HG03060 (cell line): ENCODE results near the gene CTNND2.

Experiments
- ATAC-seq: cut with Tn5 transposase; IDR thresholded peaks from one replicate; pipeline ENCODE4 v1.9.1; 2021; ENCODE audit warnings: low read depth, moderate number of reproducible peaks; ENCODE audit not compliant: unreplicated experiment

CTNND2 gene

DNA sequence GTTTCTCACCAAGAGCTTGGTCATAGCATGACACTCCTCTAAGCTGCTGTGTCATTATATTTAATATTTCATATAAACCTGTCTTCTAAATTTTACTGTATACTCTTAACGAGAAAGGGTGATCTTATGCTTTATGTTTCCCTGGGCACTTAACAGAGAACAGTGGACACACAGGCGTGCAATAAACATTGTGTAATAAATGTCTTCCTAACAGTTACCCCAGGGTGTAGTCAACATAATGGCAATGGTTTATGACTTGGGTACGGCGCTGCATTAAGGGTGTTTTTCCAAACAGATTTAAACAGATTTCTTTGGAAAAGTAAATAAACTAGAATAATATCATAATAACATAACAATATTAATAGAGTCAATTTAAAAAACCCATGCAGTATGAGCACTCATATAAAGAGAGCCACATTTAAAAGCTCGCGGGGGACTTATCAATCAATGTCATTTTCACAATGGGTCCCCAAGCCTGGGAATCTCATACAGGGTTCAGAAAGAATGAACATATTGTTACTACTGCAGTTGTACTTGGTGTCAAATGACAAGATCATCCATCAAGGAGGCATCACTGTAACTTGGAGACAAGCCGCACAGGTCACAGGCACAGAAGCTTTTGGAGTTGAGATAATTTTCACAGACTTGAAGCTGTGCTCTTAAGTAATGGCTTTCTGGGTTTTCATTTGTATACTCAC lies 376.4 kb downstream of the CTNND2 start:
- ATAC-seq: no peak

DNA sequence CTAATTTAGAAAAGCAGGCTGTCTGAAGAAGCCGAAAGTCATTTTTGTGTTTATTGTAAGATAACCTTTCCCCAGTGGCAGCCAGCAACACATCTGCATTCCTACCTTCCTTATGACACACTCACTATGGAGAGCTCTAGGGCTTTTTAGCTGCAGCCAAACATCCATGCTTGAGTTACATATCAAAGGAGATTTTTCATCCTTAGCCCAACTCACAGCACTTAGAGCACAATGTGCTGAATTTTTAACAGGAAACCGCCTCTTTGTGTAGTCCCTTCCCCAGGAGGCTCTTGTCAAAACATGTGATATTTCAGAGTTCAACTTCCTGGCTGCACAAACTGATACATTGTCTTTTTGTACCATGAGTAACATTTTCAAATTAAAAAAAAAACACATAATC lies 379.2 kb downstream of the CTNND2 start:
- no peak for ATAC-seq

DNA sequence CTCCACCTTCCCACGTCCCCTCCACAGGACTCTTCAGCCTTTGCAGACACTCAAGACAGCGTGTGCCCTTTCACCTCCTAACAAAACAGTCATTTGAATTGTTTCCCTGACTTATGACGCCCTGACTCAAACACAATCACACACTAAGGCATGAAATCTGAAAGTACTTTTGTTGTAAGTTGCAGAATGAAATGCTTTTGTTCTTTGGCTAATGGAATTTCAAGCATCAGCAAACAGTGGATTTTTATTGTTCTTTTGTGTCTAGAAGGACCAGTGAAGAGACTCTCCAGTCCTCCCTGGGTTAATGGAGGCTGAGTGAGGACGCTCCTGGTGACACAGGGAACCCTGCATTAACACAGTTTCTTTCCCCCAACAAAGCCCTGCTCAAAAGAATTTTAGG lies 380.1 kb downstream of the CTNND2 start:
- no peak for ATAC-seq

DNA sequence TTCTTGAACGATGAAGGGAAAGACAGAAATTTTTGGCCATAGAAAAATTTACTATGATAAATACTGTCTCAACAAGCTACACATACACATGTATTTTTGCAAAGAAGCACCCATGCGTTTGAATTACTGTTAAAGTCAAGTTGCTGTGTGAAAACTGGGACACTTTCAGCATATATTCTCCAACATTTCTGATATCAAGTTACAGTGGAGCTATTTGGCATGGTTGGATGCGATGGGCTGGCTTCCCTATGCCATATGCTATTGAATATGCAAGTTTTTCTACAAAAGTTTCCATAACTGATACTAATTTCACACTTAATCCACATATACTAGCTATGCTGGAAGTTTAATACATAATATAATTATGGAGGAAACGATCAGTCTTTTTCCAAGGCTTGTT lies 381.4 kb downstream of the CTNND2 start:
- no peak for ATAC-seq

DNA sequence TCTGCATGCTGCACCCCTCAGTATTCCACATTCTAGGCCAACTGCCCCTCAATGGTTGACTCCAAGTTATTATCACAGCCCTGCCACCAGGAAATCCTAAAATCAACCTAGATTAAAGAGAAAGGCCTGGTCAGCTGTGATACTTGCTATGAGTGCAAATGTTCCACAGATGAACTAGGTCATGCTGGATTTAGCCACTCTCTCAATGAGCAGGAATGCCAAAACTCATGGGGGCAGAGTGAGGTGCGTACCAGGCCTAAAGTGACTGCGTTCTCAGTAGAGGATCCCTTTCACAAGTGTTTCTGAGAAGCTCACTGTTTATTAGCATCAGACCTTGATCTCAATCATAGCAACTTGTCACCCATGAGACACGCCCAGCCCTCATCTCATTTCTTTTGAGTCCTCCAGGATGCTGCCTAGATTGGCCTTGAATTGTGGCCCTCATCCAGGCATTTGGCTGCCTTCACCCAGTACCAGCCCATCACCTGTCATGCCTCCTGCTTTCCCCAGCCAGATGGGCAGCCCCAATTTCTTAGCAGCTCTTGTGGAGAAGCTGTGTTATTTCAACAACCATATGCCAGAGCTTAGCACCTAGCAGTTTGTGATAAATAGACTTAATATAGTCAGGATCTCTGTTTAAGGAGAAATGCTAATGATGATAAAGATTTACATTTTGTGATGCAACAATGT lies 383.9 kb downstream of the CTNND2 start:
- ATAC-seq: no peak

DNA sequence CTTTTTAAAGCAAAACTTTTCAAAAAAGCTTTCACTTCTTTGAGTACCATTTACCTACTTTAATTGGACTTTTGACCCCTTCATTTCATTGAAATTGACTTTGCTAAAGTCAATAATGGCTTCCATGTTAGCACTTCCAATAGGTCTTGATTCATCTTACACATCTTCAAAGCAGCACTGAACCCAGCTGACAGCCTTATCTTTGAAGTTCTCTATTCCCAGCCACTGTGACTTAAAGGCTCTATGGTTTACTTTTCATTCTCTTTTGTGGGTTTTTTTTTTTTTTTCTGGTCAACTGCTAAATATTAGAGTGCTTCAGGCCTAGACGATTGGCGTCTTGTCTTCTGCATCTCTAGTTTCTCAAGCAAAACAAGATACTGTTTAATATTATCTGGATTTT lies 385.0 kb downstream of the CTNND2 start:
- ATAC-seq: no peak

DNA sequence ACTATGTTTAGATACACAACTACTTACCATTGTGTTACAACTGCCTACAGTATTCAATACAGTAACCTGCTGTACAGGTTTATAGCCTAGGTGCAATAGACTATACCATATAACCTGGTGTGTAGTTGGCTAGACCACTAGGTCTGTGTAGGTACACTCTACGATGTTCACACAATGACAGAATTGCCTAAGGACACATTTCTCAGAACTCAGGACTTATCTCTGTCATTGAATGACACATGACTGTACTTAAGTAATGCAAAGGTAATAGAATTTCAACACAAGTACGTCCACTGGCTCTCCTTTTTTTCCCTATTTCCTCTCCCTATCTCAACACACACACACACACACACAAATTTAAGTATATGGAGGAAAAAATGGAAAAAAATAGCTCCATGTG lies 385.6 kb downstream of the CTNND2 start:
- no peak for ATAC-seq

DNA sequence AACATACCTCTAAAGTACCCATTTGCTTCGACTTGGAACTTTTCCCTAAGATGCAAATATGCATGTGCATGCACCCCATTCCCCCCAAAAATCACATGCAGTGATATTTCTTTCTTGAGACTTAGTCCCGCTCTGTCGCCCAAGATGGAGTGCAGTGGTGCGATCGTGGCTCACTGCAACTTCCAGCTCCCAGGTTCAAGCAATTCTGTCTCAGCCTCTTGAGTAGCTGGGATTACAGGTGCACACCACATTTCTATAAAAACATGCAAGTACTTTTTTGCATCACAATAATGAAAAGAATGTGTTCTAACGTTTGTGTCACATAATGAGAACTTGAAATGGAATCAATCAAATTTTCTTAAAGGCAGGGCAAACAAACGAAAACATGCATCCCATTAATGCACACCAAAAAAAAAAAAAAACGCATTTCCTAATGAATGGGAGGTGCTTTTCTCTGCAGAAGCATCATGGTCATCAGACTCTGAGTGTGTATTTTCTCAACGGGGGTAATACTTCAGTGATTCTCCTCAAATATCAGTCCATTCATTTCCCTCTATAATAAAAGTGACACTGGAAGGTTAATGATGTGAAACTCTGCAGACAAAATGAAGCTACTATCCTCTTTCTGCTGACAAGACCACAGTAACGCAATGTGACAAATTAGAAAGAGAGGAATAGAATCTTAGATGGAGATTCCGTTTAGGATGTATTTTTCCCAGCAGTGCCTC lies 389.4 kb downstream of the CTNND2 start:
- no peak for ATAC-seq

DNA sequence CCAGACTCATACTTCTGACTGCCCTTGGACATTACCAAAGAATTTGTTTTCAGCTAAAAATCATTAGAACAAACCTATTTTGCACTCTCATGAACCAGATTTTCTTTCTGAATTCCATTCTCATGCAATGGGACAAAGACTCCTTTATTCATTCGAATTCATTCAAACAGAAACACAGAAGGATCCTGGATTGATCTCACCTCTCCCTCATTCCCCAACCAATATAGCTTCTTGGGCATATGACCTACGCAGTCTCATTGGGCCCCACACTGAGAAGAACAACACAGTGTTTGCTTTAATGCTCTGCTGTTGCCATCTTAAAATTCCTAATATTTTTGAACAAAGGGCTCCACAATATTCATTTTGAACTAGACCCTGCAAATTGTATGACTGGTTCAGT lies 392.4 kb downstream of the CTNND2 start:
- no peak for ATAC-seq

DNA sequence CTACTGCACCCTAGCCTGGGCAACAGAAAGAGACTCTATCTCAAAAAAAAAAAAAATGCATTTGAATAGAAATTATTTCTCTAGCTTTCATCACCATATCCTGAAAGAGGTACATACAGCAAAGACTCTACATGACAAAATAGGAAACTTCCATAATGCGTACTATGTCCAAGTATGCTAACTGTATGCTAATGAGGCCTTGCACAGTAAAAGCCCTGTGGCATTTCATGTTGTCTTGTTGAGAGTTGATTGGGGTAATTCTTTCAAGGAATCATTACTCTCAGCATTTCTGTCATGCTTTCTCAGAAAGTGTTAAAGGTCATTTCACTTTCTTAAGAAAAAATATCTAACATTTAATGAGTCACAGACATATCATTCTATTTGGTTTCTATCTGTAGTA lies 393.4 kb downstream of the CTNND2 start:
- no peak for ATAC-seq

DNA sequence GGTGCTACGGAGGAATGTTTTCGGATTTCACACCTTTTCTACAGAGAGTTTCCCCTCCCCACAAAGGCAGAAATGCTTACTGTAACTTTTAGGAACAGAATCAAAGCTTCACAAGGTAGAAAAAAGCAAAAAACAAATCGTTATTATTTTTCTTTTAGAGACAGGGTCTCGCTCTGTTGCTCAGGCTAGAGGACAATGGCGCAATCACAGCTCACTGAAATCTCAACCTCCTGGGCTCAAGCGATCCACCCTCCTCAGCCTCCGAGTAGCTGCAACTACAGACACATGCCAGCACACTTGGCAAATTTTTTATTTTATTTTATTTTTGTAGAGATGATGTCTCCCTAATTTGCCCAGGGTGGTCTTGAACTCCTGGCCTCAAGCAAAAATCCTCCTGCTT lies 394.5 kb downstream of the CTNND2 start:
- no peak for ATAC-seq

DNA sequence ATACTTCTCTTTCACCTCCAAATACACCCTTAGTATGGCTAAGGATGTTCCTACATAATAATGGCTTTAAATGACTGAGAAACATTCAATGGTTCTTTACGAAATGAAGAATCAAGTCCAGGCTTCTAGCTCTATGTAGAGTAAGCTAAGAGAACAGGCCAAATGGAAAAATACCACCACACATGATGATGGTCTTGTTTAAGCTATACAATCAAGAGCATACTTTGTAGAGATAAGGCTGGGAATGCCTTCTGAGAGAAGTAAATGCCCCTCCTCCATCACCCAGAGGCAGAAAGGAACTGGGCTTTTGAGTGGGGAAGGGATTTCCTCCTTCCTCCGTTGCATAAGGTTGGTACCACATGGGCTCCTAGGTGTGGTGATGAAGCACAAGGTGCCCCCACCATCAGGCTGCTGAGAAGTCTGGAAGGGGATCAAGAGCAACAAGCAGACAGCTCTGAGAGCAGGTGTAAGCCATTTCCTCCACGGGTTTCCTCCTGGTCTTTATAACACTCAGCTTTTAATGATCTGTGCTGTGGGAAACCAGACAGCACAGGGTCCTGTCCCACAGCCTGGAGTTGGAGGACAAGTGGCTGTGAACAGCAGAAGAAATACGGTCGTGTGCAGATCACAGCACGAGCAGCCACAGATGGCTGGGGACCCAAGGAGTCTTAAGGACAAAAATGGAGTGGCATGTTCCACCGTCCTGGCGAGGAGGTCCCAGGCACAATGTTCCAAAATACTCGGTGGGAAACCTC lies 396.9 kb downstream of the CTNND2 start:
- ATAC-seq: no peak

DNA sequence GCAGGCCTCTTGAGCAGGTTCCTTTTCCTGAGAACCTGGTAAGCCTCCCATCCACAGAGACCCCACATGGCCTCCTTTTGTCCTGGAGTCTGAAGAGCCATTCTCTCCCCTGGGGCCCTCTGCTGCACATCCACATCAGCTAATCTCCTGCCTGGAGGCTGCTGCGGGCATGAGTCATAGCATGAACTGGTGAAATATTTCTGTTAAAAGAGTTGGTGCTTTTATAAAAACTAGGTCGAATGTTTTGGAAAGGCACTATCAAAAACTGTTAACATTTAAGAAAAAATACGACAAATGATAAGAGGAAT lies 399.4 kb downstream of the CTNND2 start:
- ATAC-seq: no peak

DNA sequence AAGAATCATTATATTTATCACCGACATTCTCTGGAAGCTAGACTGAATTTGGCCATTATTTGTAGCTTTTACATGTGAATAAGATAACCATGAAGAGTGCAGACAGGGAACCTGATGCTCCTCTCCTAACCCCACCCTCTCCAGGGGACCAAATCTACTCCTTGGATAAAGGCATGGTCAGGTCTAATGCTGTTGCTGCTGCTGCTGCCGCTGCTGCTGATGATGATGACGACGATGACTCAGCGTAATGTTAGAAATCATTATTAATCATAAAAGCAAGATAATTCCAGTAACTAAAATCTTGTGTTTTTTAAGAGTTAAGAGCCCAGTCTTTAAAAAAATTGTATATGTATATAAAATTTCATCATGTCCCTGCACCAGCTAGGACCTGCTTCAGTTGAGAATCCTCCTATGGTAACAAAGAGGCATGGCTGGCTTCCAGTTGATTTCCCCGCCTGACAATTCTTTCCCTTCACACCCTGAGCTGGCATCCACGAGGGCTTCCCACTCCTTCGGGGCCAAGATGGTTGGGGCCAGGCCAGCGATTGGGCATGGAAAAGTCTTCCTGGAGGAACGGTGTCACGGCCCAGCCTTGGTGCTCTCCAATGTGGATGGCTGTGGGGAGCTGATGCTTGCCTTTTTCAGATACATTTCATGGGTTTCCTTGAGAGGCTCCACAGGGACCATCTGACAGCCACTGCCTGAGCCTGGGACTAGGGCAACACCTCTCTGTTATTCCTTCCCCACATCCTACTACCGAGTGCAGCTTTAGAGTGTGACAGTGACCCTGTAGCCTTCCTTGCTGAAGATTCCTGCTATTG lies 400.0 kb downstream of the CTNND2 start:
- no peak for ATAC-seq

DNA sequence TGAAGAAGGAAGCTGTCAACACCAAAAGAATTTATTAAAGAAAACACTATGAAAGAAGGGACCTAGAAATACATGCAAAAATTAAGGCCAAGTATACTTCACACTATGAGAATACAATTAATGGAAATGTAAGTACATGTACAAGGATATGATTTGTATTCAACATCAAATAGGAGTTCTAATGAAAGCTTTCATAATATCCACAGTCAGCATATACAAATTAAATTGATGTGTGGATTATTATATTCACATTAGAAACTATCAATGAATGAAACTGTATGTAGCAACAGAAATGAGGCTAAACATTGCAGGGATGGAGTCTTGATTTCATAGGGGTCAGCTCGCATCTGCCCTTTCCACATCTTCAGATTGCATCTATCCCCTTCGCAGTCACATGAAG lies 401.5 kb downstream of the CTNND2 start:
- ATAC-seq: no peak

DNA sequence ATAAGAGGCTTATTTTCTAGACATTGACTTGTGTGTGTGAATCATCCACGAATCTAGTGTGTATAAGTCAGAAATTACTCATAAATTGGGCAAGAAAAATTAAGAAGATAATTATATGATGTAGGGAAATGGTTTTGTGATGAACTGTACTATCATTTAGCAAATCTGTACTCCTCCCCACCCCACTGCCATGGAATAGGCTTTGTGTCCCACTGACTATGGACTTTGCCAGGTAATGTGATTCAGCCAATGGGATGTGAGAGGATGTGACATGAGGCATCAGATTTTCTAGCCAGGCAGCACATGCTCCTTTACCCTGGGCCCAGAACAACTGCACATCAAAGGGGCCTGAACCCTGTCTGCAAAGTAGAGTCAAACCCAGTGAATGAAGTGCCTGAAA lies 406.6 kb downstream of the CTNND2 start:
- no peak for ATAC-seq

DNA sequence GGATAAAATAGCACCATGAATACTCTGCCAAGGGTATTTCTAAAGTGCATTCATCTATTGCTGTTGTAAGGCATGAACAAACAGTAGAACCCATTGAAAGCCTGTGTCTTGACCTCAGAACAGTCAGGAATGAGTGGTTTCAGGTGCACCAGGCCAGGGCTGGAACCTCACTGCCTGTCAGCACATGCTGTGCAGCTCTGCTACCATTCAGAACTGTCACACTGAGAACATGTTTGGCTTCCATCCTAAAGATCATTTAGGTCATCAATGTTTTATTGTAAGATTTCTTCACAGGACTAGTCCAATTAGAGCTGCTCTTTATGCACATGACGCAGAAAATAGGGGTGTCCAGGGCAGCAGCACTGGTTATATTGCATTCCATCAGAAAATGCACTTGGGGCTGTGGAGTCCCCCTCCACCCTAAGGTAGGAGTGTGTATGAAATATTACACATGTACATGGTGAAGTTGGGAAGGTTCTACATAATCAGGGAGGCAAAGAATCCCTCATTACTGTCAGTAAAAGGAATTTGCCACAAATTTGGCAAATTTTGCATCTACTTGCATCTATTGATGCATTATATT lies 408.0 kb downstream of the CTNND2 start:
- ATAC-seq: no peak

DNA sequence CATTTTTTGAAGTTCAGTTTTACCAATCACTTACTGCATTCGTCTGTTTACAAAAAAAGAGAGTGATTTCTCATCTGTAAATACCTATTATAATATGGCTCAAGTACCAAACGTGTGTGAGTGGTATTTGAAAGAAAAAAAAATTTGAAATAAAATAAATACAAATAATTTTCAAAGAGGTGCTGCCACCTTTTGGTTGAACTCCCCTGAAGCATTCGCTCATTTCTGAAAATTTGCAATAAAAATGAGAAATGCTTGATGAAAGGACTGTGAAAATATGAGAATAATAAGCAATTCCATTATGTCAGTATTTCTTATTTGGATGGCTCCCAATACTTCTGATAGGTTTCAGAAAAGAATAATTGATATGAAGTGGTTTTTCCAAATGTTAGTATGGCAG lies 409.9 kb downstream of the CTNND2 start:
- ATAC-seq: no peak

DNA sequence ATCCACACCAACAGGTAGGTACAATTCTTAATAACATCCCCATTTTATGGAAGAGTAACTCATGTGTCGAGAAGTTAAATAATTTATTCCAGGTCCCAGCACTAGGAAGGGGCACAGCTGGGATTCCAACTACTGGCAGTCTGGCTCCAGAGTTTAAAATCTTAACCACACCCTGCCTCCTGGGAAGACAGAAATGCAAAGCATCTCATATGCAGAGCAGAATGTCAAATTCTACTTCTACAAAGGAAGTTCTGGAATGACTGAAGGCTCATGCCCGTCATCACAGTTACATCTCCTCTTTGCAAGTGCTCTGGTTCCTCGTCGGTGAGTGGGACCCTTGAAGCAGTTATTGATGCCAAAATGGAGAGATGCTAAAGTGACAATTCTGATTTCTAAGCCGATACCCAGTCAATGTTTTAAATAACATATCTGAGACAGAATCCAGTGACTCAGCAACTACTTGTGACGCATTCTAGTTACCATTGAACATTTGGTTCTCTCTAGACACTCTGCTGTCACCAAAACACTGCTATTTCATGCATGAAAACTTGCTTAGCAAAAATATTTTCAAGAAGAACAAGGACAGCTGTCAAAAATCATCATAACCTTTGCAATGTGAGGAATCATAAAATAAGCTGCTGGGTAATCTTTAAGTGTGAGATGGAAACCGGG lies 412.7 kb downstream of the CTNND2 start:
- no peak for ATAC-seq

DNA sequence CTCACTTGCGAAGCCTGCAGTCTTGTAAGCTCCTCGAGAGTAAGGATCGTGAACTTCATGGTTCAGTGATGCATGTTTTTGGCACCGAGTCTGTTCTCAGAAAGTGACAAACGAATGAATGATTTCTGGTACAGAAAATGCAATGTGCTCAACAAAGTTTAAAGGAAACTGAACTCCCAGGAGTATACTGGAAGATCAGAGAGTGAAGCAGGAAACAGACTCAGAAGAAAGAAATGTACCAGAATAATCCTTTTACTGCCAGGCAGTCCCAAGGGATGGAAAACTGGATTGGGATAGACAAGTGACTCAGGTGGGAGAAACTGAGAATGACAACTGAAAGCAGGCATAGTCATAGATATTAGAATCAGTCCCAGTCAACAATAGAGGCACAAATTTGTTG lies 420.6 kb downstream of the CTNND2 start:
- no peak for ATAC-seq
